ENCODE results near the gene UBE2Q1.

UBE2Q1 gene

DNA sequence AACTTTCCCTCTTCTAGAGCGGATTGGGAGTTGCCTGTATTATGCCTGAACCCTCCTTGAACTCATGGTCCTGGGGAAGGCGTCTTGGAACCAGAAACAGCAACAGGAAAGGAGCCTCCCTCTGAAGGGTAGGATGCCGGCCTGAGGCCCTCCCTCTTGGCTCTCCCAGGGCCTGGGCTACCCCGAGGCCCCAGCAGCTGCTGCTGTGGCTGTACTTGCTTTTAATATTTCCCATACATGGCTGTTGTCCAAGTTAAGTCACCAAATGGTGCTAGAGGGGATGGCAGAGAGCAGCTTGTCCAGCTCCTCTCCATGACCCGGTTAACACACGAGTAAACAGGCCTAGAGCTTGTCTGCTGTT lies 19.6 kb upstream of the UBE2Q1 start:
- TF ChIP-seq, protein P1, sequence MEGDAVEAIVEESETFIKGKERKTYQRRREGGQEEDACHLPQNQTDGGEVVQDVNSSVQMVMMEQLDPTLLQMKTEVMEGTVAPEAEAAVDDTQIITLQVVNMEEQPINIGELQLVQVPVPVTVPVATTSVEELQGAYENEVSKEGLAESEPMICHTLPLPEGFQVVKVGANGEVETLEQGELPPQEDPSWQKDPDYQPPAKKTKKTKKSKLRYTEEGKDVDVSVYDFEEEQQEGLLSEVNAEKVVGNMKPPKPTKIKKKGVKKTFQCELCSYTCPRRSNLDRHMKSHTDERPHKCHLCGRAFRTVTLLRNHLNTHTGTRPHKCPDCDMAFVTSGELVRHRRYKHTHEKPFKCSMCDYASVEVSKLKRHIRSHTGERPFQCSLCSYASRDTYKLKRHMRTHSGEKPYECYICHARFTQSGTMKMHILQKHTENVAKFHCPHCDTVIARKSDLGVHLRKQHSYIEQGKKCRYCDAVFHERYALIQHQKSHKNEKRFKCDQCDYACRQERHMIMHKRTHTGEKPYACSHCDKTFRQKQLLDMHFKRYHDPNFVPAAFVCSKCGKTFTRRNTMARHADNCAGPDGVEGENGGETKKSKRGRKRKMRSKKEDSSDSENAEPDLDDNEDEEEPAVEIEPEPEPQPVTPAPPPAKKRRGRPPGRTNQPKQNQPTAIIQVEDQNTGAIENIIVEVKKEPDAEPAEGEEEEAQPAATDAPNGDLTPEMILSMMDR (conservative IDR thresholded peaks at IDR 0.05; ENCODE audit: low read depth, low read length) = no peak
- peak; percentile 14 for DNase-seq (ENCODE audit: low read depth)
- H3K4me3 ChIP-seq (ENCODE audit: low read depth, low read length) = no peak overlapping the region

DNA sequence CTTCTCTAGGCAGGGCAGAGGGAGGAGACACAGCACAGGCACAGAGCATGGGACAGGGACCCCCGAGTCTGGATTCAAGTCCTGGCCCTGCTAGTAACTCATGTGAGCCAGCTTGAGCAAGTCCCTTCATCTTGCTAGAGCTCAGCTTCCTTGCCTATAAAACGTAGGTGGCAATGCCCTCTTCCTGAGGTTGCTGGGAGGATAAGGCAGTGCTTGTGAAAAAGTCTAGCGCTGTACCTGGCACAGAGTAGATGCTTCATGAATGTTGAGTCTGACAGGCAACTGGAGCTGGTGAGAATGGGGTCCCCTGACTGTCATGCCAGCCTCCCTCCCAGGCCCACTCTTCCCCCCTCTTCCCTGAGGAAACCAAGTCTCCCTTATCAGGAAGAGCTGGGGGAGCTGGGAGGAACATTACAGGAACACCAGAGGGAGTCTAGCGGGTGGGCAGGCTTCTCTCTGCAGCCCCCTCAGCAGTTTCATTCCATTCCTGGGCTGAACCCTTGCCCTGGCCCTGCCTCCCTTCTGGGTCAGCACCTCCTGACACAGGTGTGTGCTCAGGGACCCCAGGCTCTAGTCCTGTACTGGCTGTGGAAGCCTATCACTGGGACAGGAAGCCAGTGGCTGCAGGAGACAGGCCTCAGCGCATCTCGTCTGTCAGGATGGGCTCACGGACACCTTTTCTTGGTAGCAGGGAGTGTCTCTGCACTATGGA lies 19.0 kb upstream of the UBE2Q1 start:
- no peak for DNase-seq (ENCODE audit: low read depth)
- TF ChIP-seq, protein P1 (conservative IDR thresholded peaks at IDR 0.05; ENCODE audit: low read depth, low read length) = no peak
- H3K4me3 ChIP-seq (ENCODE audit: low read depth, low read length) = no peak overlapping the region

DNA sequence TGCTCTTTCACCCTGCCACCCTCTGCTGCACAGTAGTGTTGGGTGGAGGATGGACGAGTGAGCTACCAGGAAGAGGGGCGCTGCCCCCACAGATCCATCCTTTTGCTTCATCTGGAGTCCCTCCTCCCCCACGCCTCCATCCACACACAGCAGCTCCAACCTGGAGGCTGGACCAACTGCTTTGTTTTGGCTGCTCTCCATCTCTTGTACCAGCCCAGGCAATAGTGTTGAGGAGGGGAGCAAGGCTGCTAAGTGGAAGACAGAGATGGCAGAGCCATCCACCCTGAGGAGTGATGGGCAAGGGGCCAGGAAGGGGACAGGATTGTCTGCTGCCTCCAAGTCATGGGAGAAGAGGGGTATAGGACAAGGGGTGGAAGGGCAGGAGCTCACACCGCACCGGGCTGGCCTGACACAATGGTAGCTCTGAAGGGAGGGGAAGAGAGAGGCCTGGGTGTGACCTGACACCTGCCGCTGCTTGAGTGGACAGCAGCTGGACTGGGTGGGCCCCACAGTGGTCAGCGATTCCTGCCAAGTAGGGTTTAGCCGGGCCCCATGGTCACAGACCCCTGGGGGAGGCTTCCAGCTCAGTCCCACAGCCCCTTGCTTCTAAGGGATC lies 17.6 kb upstream of the UBE2Q1 start:
- no peak for DNase-seq (ENCODE audit: low read depth)
- TF ChIP-seq, protein P1 (conservative IDR thresholded peaks at IDR 0.05; ENCODE audit: low read depth, low read length) = no peak
- no peak overlapping the region for H3K4me3 ChIP-seq (ENCODE audit: low read depth, low read length)

DNA sequence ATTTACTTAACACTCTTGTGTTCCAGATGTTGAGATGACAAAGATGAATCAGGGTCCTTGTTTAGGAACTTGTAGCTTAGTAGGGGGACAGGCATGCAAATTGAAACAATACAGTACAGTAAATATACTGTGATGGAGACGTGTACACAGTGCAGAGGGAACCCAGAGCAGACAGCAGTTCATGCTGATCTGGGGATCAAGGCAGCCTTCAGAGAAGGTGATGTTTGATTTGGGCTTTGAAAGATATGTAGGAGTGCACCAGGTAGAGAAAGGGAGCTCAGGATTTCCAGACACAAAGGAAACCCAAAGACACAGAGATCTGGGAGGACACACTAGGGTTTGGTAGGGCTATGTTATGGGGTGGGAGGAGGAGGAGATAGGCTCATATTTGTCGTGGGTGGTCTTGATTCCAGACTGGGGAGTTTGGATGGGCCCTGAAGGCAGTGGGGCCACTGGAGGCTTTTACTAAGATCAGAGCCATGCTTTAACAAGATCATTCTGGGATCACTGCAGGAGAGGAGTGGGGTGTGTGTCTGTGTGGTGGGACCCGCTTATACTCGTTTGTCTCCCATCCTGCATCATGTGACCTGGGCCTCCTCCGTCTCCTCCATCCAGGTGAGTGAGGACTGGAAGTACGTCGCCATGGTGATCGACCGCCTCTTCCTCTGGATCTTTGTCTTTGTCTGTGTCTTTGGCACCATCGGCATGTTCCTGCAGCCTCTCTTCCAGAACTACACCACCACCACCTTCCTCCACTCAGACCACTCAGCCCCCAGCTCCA lies 16.9 kb upstream of the UBE2Q1 start:
- no peak for DNase-seq (ENCODE audit: low read depth)
- TF ChIP-seq, protein P1 (conservative IDR thresholded peaks at IDR 0.05; ENCODE audit: low read depth, low read length) = no peak
- H3K4me3 ChIP-seq (ENCODE audit: low read depth, low read length) = no peak overlapping the region

DNA sequence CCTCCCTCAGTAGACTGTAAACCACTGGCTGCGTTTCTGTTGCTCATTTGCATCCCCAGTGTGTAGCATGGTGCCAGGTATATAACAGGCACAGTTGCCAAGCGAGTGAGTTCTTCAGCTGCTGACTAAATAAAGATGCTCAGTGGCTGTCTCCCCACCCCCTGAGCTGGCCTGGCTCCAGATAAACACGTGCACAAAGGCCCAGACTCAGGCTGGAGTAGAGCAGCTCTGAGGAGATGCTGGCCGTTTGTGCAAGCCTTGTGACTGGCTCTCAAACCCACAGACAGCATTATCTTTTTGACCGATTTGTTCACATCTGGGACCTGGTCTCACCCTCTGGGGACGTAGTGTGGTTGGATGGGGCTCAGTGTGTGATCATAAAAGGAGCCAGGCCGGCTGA lies 16.3 kb upstream of the UBE2Q1 start:
- no peak overlapping the region for H3K4me3 ChIP-seq (ENCODE audit: low read depth, low read length)
- TF ChIP-seq, protein P1 (conservative IDR thresholded peaks at IDR 0.05; ENCODE audit: low read depth, low read length) = no peak
- DNase-seq (ENCODE audit: low read depth) = peak; percentile 62

DNA sequence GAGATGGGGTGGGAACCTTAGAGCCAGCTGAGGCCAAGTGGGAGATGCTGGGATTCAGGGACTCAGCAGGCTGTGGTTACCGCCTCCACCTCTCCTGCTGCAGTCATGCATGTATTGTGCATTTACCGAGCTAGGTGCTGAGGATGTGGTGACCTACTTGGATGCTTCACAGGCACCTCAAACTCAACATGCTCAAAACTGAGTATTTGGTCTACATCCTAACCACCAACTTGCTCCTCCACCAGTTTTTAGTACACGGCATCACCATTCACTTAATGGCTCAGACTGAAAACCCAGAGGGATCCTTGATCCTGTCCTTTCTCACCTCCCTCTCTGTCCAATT lies 14.7 kb upstream of the UBE2Q1 start:
- TF ChIP-seq, protein P1 (conservative IDR thresholded peaks at IDR 0.05; ENCODE audit: low read depth, low read length) = no peak
- DNase-seq (ENCODE audit: low read depth) = no peak
- no peak overlapping the region for H3K4me3 ChIP-seq (ENCODE audit: low read depth, low read length)

Data from choroid plexus epithelial cell (primary cell).